Tibial artery (tissue), 4 donors: ENCODE measurements around the gene TMEM198.

Source experiments
- DNase-seq, 2 donors: peaks; one replicate each; pipeline ENCODE4 v3.0.0-alpha.2; 2019
- H3K27ac ChIP-seq, 2 donors: fragments of 200-600 bp; sonication (generic) in 1 of 2; 1 replicate in 1 of 2; 2 replicates in 1 of 2; pipeline ENCODE4 v1.5.1; 2018 to 2019; ENCODE audit warnings: mild to moderate bottlenecking in 1 of 2
- H3K27me3 ChIP-seq, 2 donors: fragments of 200-600 bp; sonication (generic) in 1 of 2; one replicate each; pipeline versions ENCODE4 v1.5.1 to v1.6.0; 2016 to 2019
- H3K36me3 ChIP-seq, 3 donors: fragments of 200-600 bp; sonication (generic) in 2 of 3; one replicate each; pipeline ENCODE4 v1.5.1; 2016 to 2019; ENCODE audit warnings: mild to moderate bottlenecking in 2 of 3
- H3K4me1 ChIP-seq, 4 donors: fragments of 200-600 bp; sonication (generic) in 2 of 4; 1 replicate in 3 of 4; 2 replicates in 1 of 4; pipeline ENCODE4 v1.5.1; 2016 to 2019
- H3K4me3 ChIP-seq, 2 donors: fragments of 200-600 bp; sonication (generic) in 1 of 2; 1 replicate in 1 of 2; 2 replicates in 1 of 2; pipeline ENCODE4 v1.5.1; 2018 to 2019; ENCODE audit warnings: mild to moderate bottlenecking in 2 of 2
- H3K9me3 ChIP-seq, 3 donors: fragments of 200-600 bp; sonication (generic) in 1 of 3; one replicate each; pipeline ENCODE4 v1.5.1; 2016 to 2019
- CTCF ChIP-seq, 2 experiments: fragments of 200-600 bp in 1 of 2; fragments of 450-650 bp in 1 of 2; IDR thresholded peaks; one replicate each; pipeline ENCODE4 v1.5.1; 2017 to 2019; ENCODE audit warnings: antibody characterized with exemption in 2 of 2, mild to moderate bottlenecking in 1 of 2, moderate library complexity in 1 of 2
- intact Hi-C: fragments of 100-400 bp; cut with DNase I; formaldehyde crosslinking; loops from one replicate; pipeline ENCODE4 v1.15.0; 2023; ENCODE audit warnings: low total_unique reads

TMEM198 gene

GRCh38 chr2:219560037-219560892 is 16.4 kb downstream of the TMEM198 start:
- no peak for DNase-seq

GRCh38 chr2:219560893-219561178 is 17.0 kb downstream of the TMEM198 start:
- no peak overlapping the region for H3K27ac ChIP-seq
- H3K27me3 ChIP-seq = no peaks in the 10 kb centered on the region
- intact Hi-C loops = no loop called here

More at GRCh38 chr2:219560037-219560892, 16.4 kb downstream of the TMEM198 start:
- intact Hi-C loops = no loop called here
- Histone ChIP-seq H3K9me3 (no peaks in the 10 kb centered on the region), H3K4me3 (no peak overlapping the region), H3K4me1 (no peaks in the 10 kb centered on the region), H3K27me3 (no peaks in the 10 kb centered on the region), H3K27ac (no peak overlapping the region), H3K36me3 (peaks cover 5 to 85% (median 35%) of the 10 kb centered on the region in 3 donors)
- TF ChIP-seq CTCF (IDR thresholded peaks at IDR 0.05) = peak; percentile 32 to 78

GRCh38 chr2:219561179-219562048 is 17.6 kb downstream of the TMEM198 start:
- Histone ChIP-seq H3K27ac (no peak overlapping the region), H3K4me1 (no peaks in the 10 kb centered on the region), H3K27me3 (no peaks in the 10 kb centered on the region), H3K36me3 (peaks cover 5 to 86% (median 27%) of the 10 kb centered on the region in 3 donors), H3K4me3 (no peak overlapping the region), H3K9me3 (no peaks in the 10 kb centered on the region)
- no peak for DNase-seq
- intact Hi-C loops = no loop called here
- TF ChIP-seq CTCF (IDR thresholded peaks at IDR 0.05) = no peak

More at GRCh38 chr2:219560893-219561178, 17.0 kb downstream of the TMEM198 start:
- Histone ChIP-seq H3K9me3 (no peaks in the 10 kb centered on the region), H3K4me1 (no peaks in the 10 kb centered on the region), H3K36me3 (peaks cover 5 to 86% (median 33%) of the 10 kb centered on the region in 3 donors), H3K4me3 (no peak overlapping the region)
- no peak for TF ChIP-seq CTCF (IDR thresholded peaks at IDR 0.05)
- DNase-seq = no peak

DNA sequence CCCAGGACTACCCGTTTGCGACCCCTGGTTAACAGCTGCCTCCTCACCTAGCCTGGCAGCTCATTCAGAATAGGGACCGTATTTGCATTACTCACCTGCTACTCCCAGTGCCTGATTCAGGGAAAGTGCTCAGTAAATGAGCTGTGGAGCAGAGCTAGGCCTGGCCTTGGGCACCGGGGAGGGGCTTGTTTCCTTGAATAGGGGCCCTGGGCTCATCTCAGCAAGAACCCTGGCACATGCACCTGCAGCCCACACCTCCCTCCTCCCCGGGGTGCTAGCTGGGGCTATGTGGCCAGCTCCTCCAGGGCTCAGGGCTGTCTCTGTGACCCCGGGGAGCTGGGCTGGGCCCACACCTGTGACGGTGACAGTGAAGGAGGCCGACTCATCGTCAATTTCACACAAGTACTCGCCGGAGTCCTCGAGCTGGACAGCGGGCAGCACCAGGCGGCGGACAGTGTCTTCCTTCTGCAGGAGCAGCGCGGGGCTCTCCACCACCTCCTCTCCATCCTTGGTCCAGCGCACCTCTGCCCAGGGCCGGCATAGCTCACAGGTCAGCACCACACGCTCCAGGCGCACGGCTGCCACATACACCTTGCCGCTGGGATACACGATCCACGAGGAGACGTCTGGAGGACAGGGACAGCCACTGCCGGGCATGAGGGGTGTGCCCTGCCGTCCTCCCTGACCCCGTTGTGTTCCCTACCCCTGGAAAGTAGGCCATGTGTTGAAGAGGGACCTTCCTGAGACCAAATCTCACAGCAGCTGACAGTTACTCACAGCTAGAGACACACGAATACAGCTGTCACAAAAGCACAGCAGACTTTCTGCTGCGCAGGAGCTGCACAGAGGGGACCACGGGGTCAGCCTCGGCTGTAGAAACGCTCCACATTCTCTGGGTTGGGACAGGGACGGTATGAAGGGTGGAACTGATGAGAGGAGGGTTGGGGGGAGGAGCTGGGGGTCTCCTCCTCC is 18.5 kb downstream of the TMEM198 start:
- DNase-seq = no peak
- no peaks in the 10 kb centered on the region for H3K27me3 ChIP-seq
- intact Hi-C loops = no loop called here
- H3K27ac ChIP-seq = no peak overlapping the region
- peaks cover 5 to 86% (median 27%) of the 10 kb centered on the region in 3 donors for H3K36me3 ChIP-seq
- H3K4me3 ChIP-seq = no peak overlapping the region
- no peaks in the 10 kb centered on the region for H3K9me3 ChIP-seq
- no peaks in the 10 kb centered on the region for H3K4me1 ChIP-seq
- TF ChIP-seq CTCF (IDR thresholded peaks at IDR 0.05) = no peak
